Measurements from ENCODE around the gene BEND4.

The BEND4 gene

GRCh38 chr4:42151568-42152506 is 618 bp downstream of the BEND4 start:
- no peak for DNase-seq (ENCODE audit: low read depth)
- TF ChIP-seq CTCF (IDR thresholded peaks at IDR 0.05; ENCODE audit: low read depth, low read length, missing control alignments), result no peak
- H3K4me3 ChIP-seq (ENCODE audit: low read depth, low read length), result peak overlapping the region; percentile 50

GRCh38 chr4:42150653-42151567 is 1.5 kb downstream of the BEND4 start:
- no peak for TF ChIP-seq CTCF (IDR thresholded peaks at IDR 0.05; ENCODE audit: low read depth, low read length, missing control alignments)
- no peak for DNase-seq (ENCODE audit: low read depth)
- peak overlapping the region; percentile 50 for H3K4me3 ChIP-seq (ENCODE audit: low read depth, low read length)

GRCh38 chr4:42149004-42149403 is 3.5 kb downstream of the BEND4 start:
- TF ChIP-seq CTCF (IDR thresholded peaks at IDR 0.05; ENCODE audit: low read depth, low read length, missing control alignments), result no peak

GRCh38 chr4:42148425-42148824 is 4.0 kb downstream of the BEND4 start:
- DNase-seq (ENCODE audit: low read depth), result no peak
- H3K4me3 ChIP-seq (ENCODE audit: low read depth, low read length), result no peak overlapping the region
- TF ChIP-seq CTCF (IDR thresholded peaks at IDR 0.05; ENCODE audit: low read depth, low read length, missing control alignments), result no peak

More at GRCh38 chr4:42149004-42149403, 3.5 kb downstream of the BEND4 start:
- H3K4me3 ChIP-seq (ENCODE audit: low read depth, low read length), result no peak overlapping the region
- no peak for DNase-seq (ENCODE audit: low read depth)

GRCh38 chr4:42144028-42144427 is 8.4 kb downstream of the BEND4 start:
- no peak for DNase-seq (ENCODE audit: low read depth)
- TF ChIP-seq CTCF (IDR thresholded peaks at IDR 0.05; ENCODE audit: low read depth, low read length, missing control alignments), result no peak
- no peak overlapping the region for H3K4me3 ChIP-seq (ENCODE audit: low read depth, low read length)

- DNase-seq (ENCODE audit: low read depth), result no peak
- TF ChIP-seq CTCF (IDR thresholded peaks at IDR 0.05; ENCODE audit: low read depth, low read length, missing control alignments), result no peak
- no peak overlapping the region for H3K4me3 ChIP-seq (ENCODE audit: low read depth, low read length)
Measured at GRCh38 chr4:42142591-42142990, 9.9 kb downstream of the BEND4 start.
